ENCODE measurements around the gene ELAC2. TPM values are rescaled to one million over a fixed set of nuclear protein-coding genes. Genes with fewer than 3 reads are reported as not detected.

Gene ELAC2
- total and polyA plus RNA-seq, 2 of the 4 experiments (the other 2 are of a cell fraction) = 75.2 to 80.7 TPM

DNA sequence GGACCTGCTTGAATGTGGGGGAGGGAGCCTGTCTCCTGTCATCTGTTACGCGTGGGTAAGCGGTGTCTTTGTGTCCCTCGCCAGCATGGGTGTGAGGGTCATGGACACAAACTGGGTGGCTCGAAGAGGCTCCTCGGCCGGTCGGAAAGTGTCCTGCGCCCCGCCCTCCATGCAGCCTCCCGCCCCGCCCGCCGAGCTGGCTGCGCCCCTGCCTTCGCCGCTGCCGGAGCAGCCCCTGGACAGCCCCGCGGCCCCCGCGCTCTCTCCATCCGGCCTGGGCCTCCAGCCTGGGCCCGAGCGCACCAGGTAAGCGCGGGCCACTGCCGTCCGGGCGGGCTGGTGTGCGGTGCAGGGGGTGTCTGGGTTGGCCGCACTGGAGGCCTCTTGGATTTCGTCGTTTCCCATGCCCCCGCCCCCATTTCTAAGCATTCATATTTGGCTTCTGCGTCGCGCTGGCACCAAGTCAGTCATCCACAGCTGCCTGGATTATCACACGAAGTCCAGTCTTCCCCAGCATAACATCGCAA is 43.8 kb downstream of the ELAC2 start:
- H3K56ac ChIP-seq (ENCODE audit: extremely low read depth, insufficient read depth, low read length) = no peak overlapping the region
- no peak overlapping the region for H3K9ac ChIP-seq (ENCODE audit: low read depth, low read length)
- no peak overlapping the region for H3K23ac ChIP-seq (ENCODE audit: low read depth, low read length)
- H4K8ac ChIP-seq (ENCODE audit: low read depth in 2 of 2, low read length in 2 of 2) = no peak overlapping the region
- in situ Hi-C loops (cut with MboI; ENCODE audit: low sequenced_read_pairs) = no loop called here
- no peak overlapping the region for H3K27ac ChIP-seq (ENCODE audit: insufficient read depth, low read length)
- H3K36me3 ChIP-seq (ENCODE audit: control insufficient read depth, insufficient read depth, low read length) = no peaks in the 10 kb centered on the region
- no peak overlapping the region for H4K5ac ChIP-seq (ENCODE audit: low read depth, low read length)
- dilution Hi-C loops (cut with HindIII; ENCODE audit: low sequenced_read_pairs, unreplicated experiment) = no loop called here
- peak overlapping the region; percentile 19 for H2AK9ac ChIP-seq (replicated peaks; ENCODE audit: low read depth, low read length, poor library complexity)
- H4K91ac ChIP-seq (ENCODE audit: insufficient read depth, low read depth, low read length) = no peak overlapping the region
- H2AK5ac ChIP-seq (ENCODE audit: low read depth, low read length) = no peak overlapping the region
- H2BK5ac ChIP-seq (ENCODE audit: low read depth, low read length, poor library complexity, severe bottlenecking) = no peak overlapping the region
- peak overlapping the region; percentile 2; the same call in 1 of the 2 replicates for H3K4me3 ChIP-seq (ENCODE audit: insufficient read depth, low read depth, low read length)
- H3K4me1 ChIP-seq (ENCODE audit: control insufficient read depth, insufficient read depth, low read length) = no peaks in the 10 kb centered on the region; the same call in 1 of the 2 replicates
- no peak overlapping the region for H3K4ac ChIP-seq (ENCODE audit: low read depth, low read length)
- peaks cover 4% of the 10 kb centered on the region for H3K27me3 ChIP-seq (ENCODE audit: control insufficient read depth, insufficient read depth, low read length)
- ATAC-seq (ENCODE audit: low read depth) = peak; percentile 84
- no peak overlapping the region; the same call in 1 of the 2 replicates for H3K14ac ChIP-seq (replicated peaks; ENCODE audit: low read depth, low read length)
- H3K18ac ChIP-seq (ENCODE audit: low read depth, low read length) = no peak overlapping the region
- TF ChIP-seq CEBPB (IDR thresholded peaks at IDR 0.05; ENCODE audit: low read depth, low read length) (no peak), MAFK (IDR thresholded peaks at IDR 0.05; ENCODE audit: low read depth, low read length) (no peak), MAZ (IDR thresholded peaks at IDR 0.05; ENCODE audit: borderline replicate concordance, low read depth, low read length) (no peak), FOS (IDR thresholded peaks at IDR 0.05; ENCODE audit: low read depth, low read length) (no peak), SMC3 (IDR thresholded peaks at IDR 0.05; ENCODE audit: low read depth, low read length) (no peak), CHD1 (IDR thresholded peaks at IDR 0.05; ENCODE audit: low read depth, low read length) (no peak), POLR2A (IDR thresholded peaks at IDR 0.05; ENCODE audit: low read depth, low read length) (no peak), RAD21 (IDR thresholded peaks at IDR 0.05; ENCODE audit: low read length) (no peak), MXI1 (IDR thresholded peaks at IDR 0.05; ENCODE audit: borderline replicate concordance, low read depth, low read length) (no peak), BHLHE40 (IDR thresholded peaks at IDR 0.05; ENCODE audit: low read depth, low read length) (no peak), RFX5 (IDR thresholded peaks at IDR 0.05; ENCODE audit: low read depth, low read length) (no peak), RCOR1 (IDR thresholded peaks at IDR 0.05; ENCODE audit: insufficient replicate concordance, low read length) (no peak), NFE2L2 (IDR thresholded peaks at IDR 0.05; ENCODE audit: low read depth, low read length) (no peak)
- TF ChIP-seq, protein P1, sequence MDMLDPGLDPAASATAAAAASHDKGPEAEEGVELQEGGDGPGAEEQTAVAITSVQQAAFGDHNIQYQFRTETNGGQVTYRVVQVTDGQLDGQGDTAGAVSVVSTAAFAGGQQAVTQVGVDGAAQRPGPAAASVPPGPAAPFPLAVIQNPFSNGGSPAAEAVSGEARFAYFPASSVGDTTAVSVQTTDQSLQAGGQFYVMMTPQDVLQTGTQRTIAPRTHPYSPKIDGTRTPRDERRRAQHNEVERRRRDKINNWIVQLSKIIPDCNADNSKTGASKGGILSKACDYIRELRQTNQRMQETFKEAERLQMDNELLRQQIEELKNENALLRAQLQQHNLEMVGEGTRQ (IDR thresholded peaks at IDR 0.05; ENCODE audit: low read depth, low read length) = no peak
- TF ChIP-seq, protein P2, sequence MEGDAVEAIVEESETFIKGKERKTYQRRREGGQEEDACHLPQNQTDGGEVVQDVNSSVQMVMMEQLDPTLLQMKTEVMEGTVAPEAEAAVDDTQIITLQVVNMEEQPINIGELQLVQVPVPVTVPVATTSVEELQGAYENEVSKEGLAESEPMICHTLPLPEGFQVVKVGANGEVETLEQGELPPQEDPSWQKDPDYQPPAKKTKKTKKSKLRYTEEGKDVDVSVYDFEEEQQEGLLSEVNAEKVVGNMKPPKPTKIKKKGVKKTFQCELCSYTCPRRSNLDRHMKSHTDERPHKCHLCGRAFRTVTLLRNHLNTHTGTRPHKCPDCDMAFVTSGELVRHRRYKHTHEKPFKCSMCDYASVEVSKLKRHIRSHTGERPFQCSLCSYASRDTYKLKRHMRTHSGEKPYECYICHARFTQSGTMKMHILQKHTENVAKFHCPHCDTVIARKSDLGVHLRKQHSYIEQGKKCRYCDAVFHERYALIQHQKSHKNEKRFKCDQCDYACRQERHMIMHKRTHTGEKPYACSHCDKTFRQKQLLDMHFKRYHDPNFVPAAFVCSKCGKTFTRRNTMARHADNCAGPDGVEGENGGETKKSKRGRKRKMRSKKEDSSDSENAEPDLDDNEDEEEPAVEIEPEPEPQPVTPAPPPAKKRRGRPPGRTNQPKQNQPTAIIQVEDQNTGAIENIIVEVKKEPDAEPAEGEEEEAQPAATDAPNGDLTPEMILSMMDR (conservative IDR thresholded peaks at IDR 0.05; ENCODE audit: low read depth, low read length) = no peak
- TF ChIP-seq, protein P3, sequence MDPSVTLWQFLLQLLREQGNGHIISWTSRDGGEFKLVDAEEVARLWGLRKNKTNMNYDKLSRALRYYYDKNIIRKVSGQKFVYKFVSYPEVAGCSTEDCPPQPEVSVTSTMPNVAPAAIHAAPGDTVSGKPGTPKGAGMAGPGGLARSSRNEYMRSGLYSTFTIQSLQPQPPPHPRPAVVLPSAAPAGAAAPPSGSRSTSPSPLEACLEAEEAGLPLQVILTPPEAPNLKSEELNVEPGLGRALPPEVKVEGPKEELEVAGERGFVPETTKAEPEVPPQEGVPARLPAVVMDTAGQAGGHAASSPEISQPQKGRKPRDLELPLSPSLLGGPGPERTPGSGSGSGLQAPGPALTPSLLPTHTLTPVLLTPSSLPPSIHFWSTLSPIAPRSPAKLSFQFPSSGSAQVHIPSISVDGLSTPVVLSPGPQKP (IDR thresholded peaks at IDR 0.05; ENCODE audit: borderline replicate concordance, low read depth, low read length) = no peak
- no peaks in the 10 kb centered on the region for H3K9me1 ChIP-seq (ENCODE audit: insufficient read depth, low read length)
- no peak overlapping the region for H2BK20ac ChIP-seq (ENCODE audit: low read depth, low read length)
- H2BK15ac ChIP-seq (ENCODE audit: low read depth, low read length) = no peak overlapping the region
- DNase-seq = no peak
- WGBS, 2 experiments (ENCODE audit: extremely low coverage in 2 of 2, insufficient read length in 1 of 2) = 7% methylated on average over 21 of the region's 40 CpGs; no CpG with 5 or more reads in 1 of the 2 experiments
- no peaks in the 10 kb centered on the region for H4K20me1 ChIP-seq (ENCODE audit: insufficient read depth, low read length)
- BruUV-seq (replicated peaks) = no TSS peak
- intact Hi-C loops (cut with micrococcal nuclease) = no loop called here
- H3K4me2 ChIP-seq (ENCODE audit: low read depth, low read length) = peak overlapping the region; percentile 64
- no peaks in the 10 kb centered on the region for H3K9me3 ChIP-seq (ENCODE audit: control insufficient read depth, insufficient read depth, low read length)
- no peaks in the 10 kb centered on the region for H3K79me1 ChIP-seq (ENCODE audit: low read depth in 1 of 2, low read length in 2 of 2)
- ChIA-PET POLR2A (ENCODE audit: unreplicated experiment) (no interaction called here), CTCF (interaction anchor here (0.5 to 1.3 kb wide), 3 partner anchors 20 to 1360 kb away, joined by 3 to 4 read pairs (median 3); no protein-coding TSS in a partner anchor)
- peak overlapping the region; percentile 86 for H2AFZ ChIP-seq (replicated peaks; ENCODE audit: low read length, poor library complexity)
- H2BK120ac ChIP-seq (ENCODE audit: low read depth, low read length) = no peak overlapping the region
